KBM-7 (cell line): Measurements from ENCODE around the gene GPC6.

ENCODE experiments used
- DNase-seq: peaks from one replicate; pipeline ENCODE4 v3.0.0-alpha.2; 2015
- in situ Hi-C: fragments of 300-500 bp; cut with MboI; formaldehyde crosslinking; loops from 2 replicates; pipeline ENCODE4 v1.14.3; 2020; ENCODE audit warnings: low sequenced_read_pairs, low pct_unique_long_range_greater_than_20kb, mixed read lengths

GPC6 gene

GRCh38 chr13:94312511-94313216 lies 1086.1 kb downstream of the GPC6 start:
- in situ Hi-C loops: no loop called here
- DNase-seq: no peak

GRCh38 chr13:94313321-94313910 lies 1086.8 kb downstream of the GPC6 start:
- DNase-seq: no peak
- in situ Hi-C loops: no loop called here

DNA sequence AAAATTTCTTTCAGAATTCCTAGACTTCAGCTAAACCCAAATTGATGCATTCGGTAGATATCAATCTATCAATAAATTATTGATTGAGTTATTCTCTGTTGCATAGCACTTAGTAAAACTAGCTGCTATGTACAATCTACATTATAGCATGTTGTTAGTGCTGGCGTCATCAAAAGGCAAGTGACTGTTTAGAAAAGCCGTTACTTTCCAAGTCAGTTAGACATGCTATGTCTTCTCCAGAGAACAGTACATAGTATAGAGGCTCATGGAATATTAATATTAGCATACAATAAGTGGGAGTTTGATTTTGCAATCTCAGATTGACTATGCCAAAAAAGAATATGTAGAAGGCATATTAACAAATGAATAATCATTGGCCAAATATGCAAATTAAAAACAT lies 1087.3 kb downstream of the GPC6 start:
- in situ Hi-C loops: no loop called here
- no peak for DNase-seq

DNA sequence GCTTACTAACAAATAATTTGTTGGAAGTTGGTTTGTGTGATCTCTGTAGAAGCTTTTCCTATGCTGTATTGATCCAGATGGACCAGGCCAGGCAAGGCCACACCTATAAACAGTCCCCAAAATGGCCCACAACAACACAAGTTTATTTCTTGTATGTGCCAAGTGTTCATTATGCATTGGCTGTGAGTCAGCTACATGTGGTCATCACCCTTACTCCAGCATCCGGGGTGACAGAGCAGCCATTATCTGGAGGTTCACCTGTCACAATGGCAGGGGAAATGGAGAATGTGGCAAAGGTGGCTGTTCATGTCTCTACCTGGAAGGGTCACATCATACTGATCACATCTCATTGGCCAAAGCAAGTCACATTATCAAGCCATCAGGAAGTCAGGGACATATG lies 1088.6 kb downstream of the GPC6 start:
- in situ Hi-C loops: no loop called here
- DNase-seq: no peak

DNA sequence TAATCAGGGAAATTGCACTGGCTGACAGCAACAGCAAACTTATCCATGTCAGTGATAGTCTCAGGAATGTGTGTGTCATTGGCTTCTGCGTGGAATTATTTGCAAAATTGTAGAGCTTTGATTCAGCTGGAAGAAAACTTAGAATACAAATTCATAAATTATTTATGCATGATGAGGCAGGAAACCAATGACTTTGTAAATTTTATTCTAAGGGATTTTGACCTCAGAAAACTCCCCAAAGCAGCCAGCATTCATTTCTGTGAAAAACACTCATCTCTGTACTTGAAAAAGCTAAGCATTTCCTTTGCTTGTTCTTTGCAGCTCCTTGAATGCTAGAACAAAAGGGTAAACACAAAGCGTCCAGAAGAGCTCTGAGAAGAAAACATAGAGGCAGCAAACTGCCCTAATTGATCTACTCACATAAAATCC lies 1090.5 kb downstream of the GPC6 start:
- DNase-seq: no peak
- in situ Hi-C loops: no loop called here

DNA sequence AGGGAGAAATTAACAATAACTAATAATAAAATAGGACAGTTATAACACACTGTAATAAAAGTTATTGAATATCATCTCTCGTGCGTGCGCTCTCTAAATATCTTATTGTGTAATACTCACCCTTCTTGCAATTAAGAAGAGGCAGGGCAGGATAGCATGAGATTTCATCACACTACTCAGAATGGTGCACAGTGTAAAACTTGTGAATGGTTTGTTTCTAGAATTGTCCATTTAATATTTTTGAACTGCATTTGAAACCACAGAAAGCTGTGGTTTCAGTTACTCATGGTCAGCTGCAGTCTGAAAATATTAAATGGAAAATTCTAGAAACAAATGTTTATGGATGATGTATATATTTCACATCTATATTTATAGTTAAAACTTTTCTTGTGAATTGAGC lies 1091.8 kb downstream of the GPC6 start:
- in situ Hi-C loops: no loop called here
- no peak for DNase-seq

GRCh38 chr13:94319501-94319900 lies 1092.9 kb downstream of the GPC6 start:
- DNase-seq: no peak
- in situ Hi-C loops: no loop called here

DNA sequence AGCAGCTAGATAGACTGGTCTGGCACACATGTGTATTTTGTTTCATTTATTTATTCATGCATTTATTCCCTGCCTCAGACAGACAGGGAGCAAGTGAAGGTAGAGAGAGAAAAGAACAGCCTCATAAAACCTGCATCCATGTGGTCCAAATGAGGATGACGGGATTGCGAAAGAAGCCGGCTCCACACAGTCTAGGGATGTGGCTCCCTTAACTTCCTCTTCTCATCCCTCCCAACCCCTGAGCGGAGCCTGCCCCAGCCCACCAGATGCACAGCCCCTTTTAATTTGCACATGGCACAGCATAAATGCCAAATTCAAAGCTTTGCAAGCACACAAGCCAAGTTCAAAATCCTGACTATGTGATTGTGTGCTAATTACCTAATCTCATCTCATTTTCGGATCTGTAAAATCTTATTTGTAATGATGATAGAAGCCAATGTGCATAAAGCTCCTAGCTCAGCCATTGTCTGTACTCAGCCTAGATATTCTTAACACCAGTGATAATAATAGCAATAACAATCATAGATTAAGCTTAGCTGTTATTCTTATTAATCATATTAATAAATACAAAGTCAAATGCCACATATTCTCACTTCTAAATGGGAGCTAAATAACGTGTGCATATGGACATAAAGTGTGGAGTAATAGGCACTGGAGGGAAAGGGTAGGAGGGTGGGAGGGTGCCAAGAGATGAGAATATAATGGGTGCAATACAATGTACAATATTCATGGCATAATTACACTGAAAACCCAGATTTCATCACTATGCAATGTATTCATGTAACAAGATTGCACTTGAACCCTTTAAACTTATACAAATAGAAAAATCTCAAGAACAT lies 1096.5 kb downstream of the GPC6 start:
- in situ Hi-C loops: no loop called here

GRCh38 chr13:94323764-94324758 lies 1097.5 kb downstream of the GPC6 start:
- peak; percentile 56 for DNase-seq
- in situ Hi-C loops: no loop called here

More for the DNA sequence above, 1096.5 kb downstream of the GPC6 start:
- peak; percentile 81 for DNase-seq

DNA sequence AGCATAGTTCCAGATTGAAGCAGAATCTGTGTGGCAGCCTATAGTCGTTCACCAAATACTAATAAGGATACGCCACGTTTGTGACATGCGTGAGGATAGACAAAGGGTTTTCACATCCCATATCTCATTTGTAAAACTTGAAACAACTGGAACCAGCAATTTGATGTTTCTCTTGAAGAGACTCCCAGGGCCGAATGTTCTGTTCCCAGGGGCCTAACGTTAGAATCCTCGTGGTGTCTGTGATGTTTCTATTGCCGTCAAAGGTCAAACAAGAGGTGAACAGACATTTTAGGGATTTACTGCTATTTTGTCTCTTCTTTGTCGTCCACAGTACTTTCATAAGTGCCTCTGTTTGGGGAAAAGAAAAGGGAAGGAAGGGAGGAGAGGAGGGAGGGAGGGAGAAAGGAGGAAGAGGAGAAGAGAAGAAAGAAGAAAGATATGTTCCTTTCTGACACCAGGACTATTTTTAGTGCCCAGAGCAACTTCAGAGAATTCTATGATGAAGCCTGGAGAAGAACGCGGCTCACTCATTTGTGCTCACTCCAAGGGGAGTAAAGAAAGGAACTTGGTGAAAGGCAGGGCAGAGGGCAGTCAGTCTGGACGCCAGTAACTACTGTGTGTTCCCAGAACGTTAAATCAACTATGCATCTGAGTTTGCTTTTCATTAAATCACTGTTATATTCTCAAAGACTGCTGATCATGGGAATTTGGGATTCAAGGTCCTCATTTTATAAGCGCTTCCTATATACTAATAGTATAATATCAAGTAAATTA lies 1098.3 kb downstream of the GPC6 start:
- peak; percentile 15 for DNase-seq
- in situ Hi-C loops: no loop called here

DNA sequence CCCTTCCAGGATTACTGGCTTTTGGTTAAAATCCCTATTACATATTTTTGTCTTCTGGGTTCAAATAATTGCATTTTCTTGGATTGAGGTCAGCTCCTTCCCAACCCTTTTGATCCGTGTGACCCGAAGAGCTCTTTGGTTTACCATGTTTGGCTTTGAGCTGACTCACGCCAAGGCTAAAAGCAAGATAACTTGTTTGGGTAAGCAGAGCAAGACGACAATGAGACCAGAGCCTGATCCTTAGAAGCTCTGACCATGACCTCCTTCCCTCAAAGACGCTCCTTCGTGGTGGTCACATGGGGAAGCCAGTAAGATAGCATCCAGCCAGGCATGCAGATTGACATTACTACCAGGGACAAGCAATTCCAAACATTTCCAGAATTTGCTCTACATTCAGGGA lies 1099.0 kb downstream of the GPC6 start:
- in situ Hi-C loops: no loop called here
- DNase-seq: no peak

- peak; percentile 63 for DNase-seq
- in situ Hi-C loops: no loop called here
These were observed 1100.7 kb downstream of the GPC6 start for GRCh38 chr13:94327318-94327717.

GRCh38 chr13:94328381-94329041 lies 1101.9 kb downstream of the GPC6 start:
- in situ Hi-C loops: no loop called here
- no peak for DNase-seq

- in situ Hi-C loops: no loop called here
- DNase-seq: no peak
These were observed 1102.7 kb downstream of the GPC6 start for GRCh38 chr13:94329277-94329676.

GRCh38 chr13:94329754-94330551 lies 1103.3 kb downstream of the GPC6 start:
- DNase-seq: no peak
- in situ Hi-C loops: no loop called here

- DNase-seq: no peak
- in situ Hi-C loops: no loop called here
These were observed 1104.0 kb downstream of the GPC6 start for GRCh38 chr13:94330552-94331071.

- DNase-seq: no peak
- in situ Hi-C loops: no loop called here
These were observed 1104.7 kb downstream of the GPC6 start for GRCh38 chr13:94331281-94331680.
